Activated CD8-positive, alpha-beta T cell treated with anti-CD3 and anti-CD28 coated beads for 36 hours (primary cell): Measurements from ENCODE around the gene GAREM1. TPM values are rescaled to one million over a fixed set of nuclear protein-coding genes. Genes with fewer than 3 reads are reported as not detected.

Experiments used
- ATAC-seq: fragments of 200-7000 bp; cut with Tn5 transposase; one replicate; pipeline ENCODE4 v1.10.0; 2021; ENCODE audit warnings: mild to moderate bottlenecking, moderate library complexity
- CTCF ChIA-PET: fragments of 350-600 bp; sonication (Branson Sonifier 250); formaldehyde crosslinking; loops from one replicate; lab custom pipeline; 2021; ENCODE audit warnings: antibody characterized with exemption; lab: Charles Lee
- POLR2A ChIA-PET: fragments of 350-600 bp; sonication (Branson Sonifier 250); formaldehyde crosslinking; loops from one replicate; lab custom pipeline; 2021; ENCODE audit warnings: antibody characterized with exemption; lab: Charles Lee
- DNase-seq: peaks from one replicate; pipeline ENCODE4 v3.0.0-alpha.2; 2020
- H3K27ac Mint-ChIP-seq: one replicate; pipeline ENCODE4 v1.8.0; 2021; ENCODE audit warnings: mild to moderate bottlenecking, mixed read lengths
- H3K27me3 Mint-ChIP-seq: one replicate; pipeline ENCODE4 v1.8.0; 2021; ENCODE audit warnings: mixed read lengths
- H3K36me3 Mint-ChIP-seq: one replicate; pipeline ENCODE4 v1.8.0; 2021; ENCODE audit warnings: low read depth, mixed read lengths
- H3K4me1 Mint-ChIP-seq: one replicate; pipeline ENCODE4 v1.8.0; 2021; ENCODE audit warnings: low read depth, mixed read lengths
- H3K4me3 Mint-ChIP-seq: one replicate; pipeline ENCODE4 v1.8.0; 2021; ENCODE audit warnings: mild to moderate bottlenecking, moderate library complexity, mixed read lengths
- H3K9me3 Mint-ChIP-seq: one replicate; pipeline ENCODE4 v1.8.0; 2021; ENCODE audit warnings: mixed read lengths
- intact Hi-C: fragments of 100-400 bp; cut with micrococcal nuclease; formaldehyde crosslinking; loops from one replicate; pipeline ENCODE4 v1.10.0; 2022
- total RNA-seq, 2 experiments: library from RNA; stranded (reverse); gene quantifications; one replicate each; pipeline ENCODE4 v1.2.3, GENCODE V29; 2021
- TF ChIP-seq, protein P1 (sequence below): fragments of 200-600 bp; IDR thresholded peaks from one replicate; pipeline ENCODE4 v1.8.0; 2022; ENCODE audit warnings: antibody characterized with exemption, mild to moderate bottlenecking

GAREM1 gene
- total RNA-seq, 2 experiments from 2014 or later, result not detected

DNA sequence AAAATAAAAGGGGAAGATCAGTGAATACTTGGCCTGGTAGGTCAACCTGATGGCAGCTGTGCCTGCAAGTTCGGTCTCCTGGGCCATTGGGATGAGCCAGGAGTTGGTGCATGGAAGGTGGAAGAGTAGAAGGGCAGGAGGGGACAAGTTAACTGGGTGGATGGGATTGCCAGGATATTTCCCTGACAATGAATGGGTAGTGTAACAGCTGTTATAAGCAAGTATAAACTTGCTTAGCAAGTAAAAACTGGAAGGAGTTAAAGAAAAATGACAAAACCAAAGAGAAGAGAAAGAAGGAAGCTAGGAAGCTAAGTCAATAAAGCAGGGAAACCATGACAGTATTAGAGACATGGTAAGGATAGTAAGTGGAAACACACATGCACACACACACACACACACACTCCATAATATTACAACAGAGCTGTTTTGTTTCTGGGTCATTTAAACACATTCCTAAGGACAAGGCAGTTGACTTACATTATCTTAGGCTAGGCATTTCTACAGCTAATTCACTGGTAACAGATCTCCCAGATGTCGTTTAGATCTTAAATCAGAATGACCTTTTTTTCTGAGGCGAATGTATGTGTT lies 251.2 kb downstream of the GAREM1 start:
- CTCF ChIA-PET, result interaction anchor here (0.7 kb wide), 1 partner anchor 48 kb away, joined by 3 read pairs; no protein-coding TSS in a partner anchor
- TF ChIP-seq, protein P1, sequence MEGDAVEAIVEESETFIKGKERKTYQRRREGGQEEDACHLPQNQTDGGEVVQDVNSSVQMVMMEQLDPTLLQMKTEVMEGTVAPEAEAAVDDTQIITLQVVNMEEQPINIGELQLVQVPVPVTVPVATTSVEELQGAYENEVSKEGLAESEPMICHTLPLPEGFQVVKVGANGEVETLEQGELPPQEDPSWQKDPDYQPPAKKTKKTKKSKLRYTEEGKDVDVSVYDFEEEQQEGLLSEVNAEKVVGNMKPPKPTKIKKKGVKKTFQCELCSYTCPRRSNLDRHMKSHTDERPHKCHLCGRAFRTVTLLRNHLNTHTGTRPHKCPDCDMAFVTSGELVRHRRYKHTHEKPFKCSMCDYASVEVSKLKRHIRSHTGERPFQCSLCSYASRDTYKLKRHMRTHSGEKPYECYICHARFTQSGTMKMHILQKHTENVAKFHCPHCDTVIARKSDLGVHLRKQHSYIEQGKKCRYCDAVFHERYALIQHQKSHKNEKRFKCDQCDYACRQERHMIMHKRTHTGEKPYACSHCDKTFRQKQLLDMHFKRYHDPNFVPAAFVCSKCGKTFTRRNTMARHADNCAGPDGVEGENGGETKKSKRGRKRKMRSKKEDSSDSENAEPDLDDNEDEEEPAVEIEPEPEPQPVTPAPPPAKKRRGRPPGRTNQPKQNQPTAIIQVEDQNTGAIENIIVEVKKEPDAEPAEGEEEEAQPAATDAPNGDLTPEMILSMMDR, result no peak
- POLR2A ChIA-PET, result no interaction called here
- Mint-ChIP-seq H3K4me1 (no peaks in the 10 kb centered on the region), H3K36me3 (no peaks in the 10 kb centered on the region), H3K27me3 (no peaks in the 10 kb centered on the region), H3K4me3 (no peak overlapping the region), H3K9me3 (no peaks in the 10 kb centered on the region), H3K27ac (no peak overlapping the region)
- ATAC-seq (no peak), DNase-seq (no peak)
- intact Hi-C loops, result no loop called here

DNA sequence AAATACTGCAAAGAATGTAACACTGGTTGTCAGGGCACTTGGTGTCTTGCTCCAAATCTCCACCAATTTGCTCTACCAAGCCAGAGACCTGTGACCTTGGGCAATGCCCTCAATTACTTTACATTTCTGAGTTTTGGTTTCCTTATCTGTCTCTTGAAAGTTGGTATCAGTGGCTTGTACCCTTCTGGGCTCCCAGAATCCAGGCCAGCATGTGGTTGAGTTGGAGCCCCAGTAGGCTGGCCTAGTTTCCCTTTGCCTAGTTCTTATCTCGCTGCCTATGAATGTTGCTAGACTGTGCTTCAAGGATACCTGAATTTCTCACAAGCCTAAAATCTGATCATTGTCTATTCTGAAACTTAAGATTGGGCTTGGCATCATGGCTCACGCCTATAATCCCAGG lies 254.3 kb downstream of the GAREM1 start:
- POLR2A ChIA-PET, result no interaction called here

GRCh38 chr18:32213693-32214092 lies 257.0 kb downstream of the GAREM1 start:
- POLR2A ChIA-PET, result no interaction called here
- intact Hi-C loops, result no loop called here
- TF ChIP-seq, protein P1, result no peak

More for the DNA sequence above, 254.3 kb downstream of the GAREM1 start:
- intact Hi-C loops, result no loop called here
- Mint-ChIP-seq H3K9me3 (no peaks in the 10 kb centered on the region), H3K4me3 (no peak overlapping the region), H3K4me1 (no peaks in the 10 kb centered on the region), H3K27me3 (no peaks in the 10 kb centered on the region), H3K27ac (no peak overlapping the region), H3K36me3 (no peaks in the 10 kb centered on the region)
- CTCF ChIA-PET, result no interaction called here
- ATAC-seq (no peak), DNase-seq (no peak)
- TF ChIP-seq, protein P1, result no peak

More at GRCh38 chr18:32213693-32214092, 257.0 kb downstream of the GAREM1 start:
- DNase-seq (no peak), ATAC-seq (no peak)
- no peaks in the 10 kb centered on the region for H3K36me3 Mint-ChIP-seq
- H3K4me1 Mint-ChIP-seq, result no peaks in the 10 kb centered on the region
- CTCF ChIA-PET, result no interaction called here
- no peaks in the 10 kb centered on the region for H3K9me3 Mint-ChIP-seq
- H3K27ac Mint-ChIP-seq, result no peak overlapping the region
- no peaks in the 10 kb centered on the region for H3K27me3 Mint-ChIP-seq
- no peak overlapping the region for H3K4me3 Mint-ChIP-seq
